H1 (cell line): ENCODE results near the gene TGM2. TPM values are rescaled to one million over a fixed set of nuclear protein-coding genes. Genes with fewer than 3 reads are reported as not detected.

Experiments
- BACH1 ChIP-seq: IDR thresholded peaks from 2 replicates; pipeline ENCODE4 v1.6.1; 2012; ENCODE audit warnings: low read length, improper control_type of control experiment
- CHD1 ChIP-seq: IDR thresholded peaks from 2 replicates; pipeline ENCODE4 v1.6.1; 2012; ENCODE audit warnings: low read depth, low read length, improper control_type of control experiment
- NRF1 ChIP-seq: IDR thresholded peaks from 2 replicates; pipeline ENCODE4 v1.6.1; 2011; ENCODE audit warnings: mild to moderate bottlenecking, low read depth, low read length, improper control_type of control experiment
- polyA plus RNA-seq, 7 experiments: library from polyadenylated mRNA; depleted of rRNA in 3 of 7; stranded (reverse) in 5 of 7; unstranded in 2 of 7; fragments of >200 nt in 5 of 7; fragments of 200-250 nt in 2 of 7; gene quantifications; 1 replicate in 5 of 7; 2 replicates in 1 of 7; 4 replicates in 1 of 7; pipeline versions ENCODE4 v1.2.1 to v1.2.3, GENCODE V29; 2011 to 2013; ENCODE audit warnings: missing spikeins in 2 of 7, mixed read lengths in 2 of 7
- total RNA-seq: library from RNA; stranded (reverse); fragmentation: NEBNext Ultra II Directional; extraction: Animal tissue kit (Norgen Biotek cat#: 25700); gene quantifications from 2 replicates; pipeline ENCODE4 v1.2.1, GENCODE V29; 2021
- TF ChIP-seq, protein P1 (sequence below), 3 experiments: IDR thresholded peaks; 1 replicate in 2 of 3; 2 replicates in 1 of 3; pipeline versions ENCODE4 v1.5.1 to v1.6.1; 2011; ENCODE audit warnings: low read length in 3 of 3, mild to moderate bottlenecking in 3 of 3, inconsistent platforms in 2 of 3, low read depth in 1 of 3, moderate library complexity in 1 of 3; ENCODE audit not compliant: insufficient read depth in 1 of 3; ENCODE audit errors: control extremely low read depth in 1 of 3

The TGM2 gene
- total and polyA plus RNA-seq, 2 of the 8 experiments (the other 6 are each of a cell fraction or from before 2014, with no cell fraction given) = 0.86 to 1.0 TPM

DNA sequence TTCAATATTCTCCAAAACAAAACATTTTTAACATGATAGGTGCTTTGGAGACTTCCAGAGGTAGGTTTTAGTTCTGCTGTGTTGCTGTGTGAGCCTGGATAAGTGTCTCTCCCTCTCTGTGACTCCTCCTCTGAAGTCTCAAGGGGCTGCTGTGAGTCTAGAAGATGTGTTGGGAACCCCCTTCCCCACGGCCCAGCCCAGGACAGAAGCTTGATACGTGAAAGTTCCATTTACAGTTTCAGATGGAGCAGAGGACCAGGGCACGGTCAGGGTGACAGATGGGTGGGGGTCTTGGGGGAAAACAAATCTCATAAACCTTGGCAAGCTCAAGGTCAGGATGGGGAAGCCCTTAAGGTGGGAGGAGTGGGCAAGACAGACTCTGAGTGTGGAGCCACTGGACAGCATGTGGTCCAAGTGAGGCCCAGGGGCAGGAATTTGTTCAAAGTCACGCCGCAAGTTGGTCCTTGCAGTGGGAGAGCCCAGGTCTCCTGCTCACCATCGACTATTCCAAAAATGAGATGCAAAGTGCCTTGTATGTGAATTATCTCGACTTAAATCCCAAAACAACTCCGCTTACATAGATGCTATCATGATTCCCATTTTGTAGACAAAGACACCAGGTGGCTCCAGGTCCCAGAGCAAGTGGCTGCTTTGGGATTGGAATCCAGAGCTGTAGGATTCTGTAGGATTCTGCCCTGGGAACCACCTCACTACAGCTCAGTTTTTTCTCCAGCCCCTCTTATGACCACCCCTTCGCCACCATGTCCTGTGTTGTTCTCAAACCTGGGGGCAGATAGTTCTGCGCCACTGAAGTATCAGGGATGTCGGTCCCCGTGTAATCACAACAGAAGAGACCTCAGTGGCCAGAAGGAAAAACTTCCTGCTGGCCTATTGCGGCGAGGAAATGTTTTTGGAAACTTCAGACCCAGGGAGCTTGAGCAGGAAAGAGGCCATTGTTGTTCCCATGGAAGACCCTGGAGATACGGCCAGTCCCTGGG lies 1.9 kb downstream of the TGM2 start (continued):
- TF ChIP-seq, protein P1, sequence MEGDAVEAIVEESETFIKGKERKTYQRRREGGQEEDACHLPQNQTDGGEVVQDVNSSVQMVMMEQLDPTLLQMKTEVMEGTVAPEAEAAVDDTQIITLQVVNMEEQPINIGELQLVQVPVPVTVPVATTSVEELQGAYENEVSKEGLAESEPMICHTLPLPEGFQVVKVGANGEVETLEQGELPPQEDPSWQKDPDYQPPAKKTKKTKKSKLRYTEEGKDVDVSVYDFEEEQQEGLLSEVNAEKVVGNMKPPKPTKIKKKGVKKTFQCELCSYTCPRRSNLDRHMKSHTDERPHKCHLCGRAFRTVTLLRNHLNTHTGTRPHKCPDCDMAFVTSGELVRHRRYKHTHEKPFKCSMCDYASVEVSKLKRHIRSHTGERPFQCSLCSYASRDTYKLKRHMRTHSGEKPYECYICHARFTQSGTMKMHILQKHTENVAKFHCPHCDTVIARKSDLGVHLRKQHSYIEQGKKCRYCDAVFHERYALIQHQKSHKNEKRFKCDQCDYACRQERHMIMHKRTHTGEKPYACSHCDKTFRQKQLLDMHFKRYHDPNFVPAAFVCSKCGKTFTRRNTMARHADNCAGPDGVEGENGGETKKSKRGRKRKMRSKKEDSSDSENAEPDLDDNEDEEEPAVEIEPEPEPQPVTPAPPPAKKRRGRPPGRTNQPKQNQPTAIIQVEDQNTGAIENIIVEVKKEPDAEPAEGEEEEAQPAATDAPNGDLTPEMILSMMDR (IDR thresholded peaks at IDR 0.05; ENCODE audit: control extremely low read depth in 1 of 3, insufficient read depth in 1 of 3, low read depth in 1 of 3, low read length in 3 of 3) = no peak
- TF ChIP-seq NRF1 = no peak
- TF ChIP-seq CHD1 = no peak
- no peak for TF ChIP-seq BACH1
